Muscle of arm (tissue), 12 donors: ENCODE results near the gene ERBB3. TPM values are rescaled to one million over a fixed set of nuclear protein-coding genes. Genes with fewer than 3 reads are reported as not detected.

ENCODE experiments used
- DNase-seq: peaks from one replicate; pipeline ENCODE4 v3.0.0-alpha.2; 2013
- polyA plus RNA-seq, 12 donors: library from polyadenylated mRNA; unstranded; fragments of 120-200 nt; gene quantifications; one replicate each; pipeline ENCODE4 v1.2.1, GENCODE V29; 2013; ENCODE audit not compliant: insufficient read length in 12 of 12

Gene ERBB3
- polyA plus RNA-seq, 12 donors: 119 to 2,162 (median 195) TPM

GRCh38 chr12:56105609-56105902 is 25.6 kb downstream of the ERBB3 start:
- no peak for DNase-seq

- no peak for DNase-seq
These were observed 27.3 kb downstream of the ERBB3 start for GRCh38 chr12:56107242-56107641.

GRCh38 chr12:56110571-56110970 is 30.6 kb downstream of the ERBB3 start:
- no peak for DNase-seq

- no peak for DNase-seq
These were observed 34.1 kb downstream of the ERBB3 start for GRCh38 chr12:56114084-56114483.

GRCh38 chr12:56115329-56115728 is 35.4 kb downstream of the ERBB3 start:
- DNase-seq: peak; percentile 17

- DNase-seq: peak; percentile 98
These were observed 36.5 kb downstream of the ERBB3 start, which contains the start of gene RPL41 for GRCh38 chr12:56116267-56117081. Gene RPL41, plus strand, starts transcription at chr12:56116633.

GRCh38 chr12:56117082-56117706 is 37.2 kb downstream of the ERBB3 start:
- peak; percentile 26 for DNase-seq

- DNase-seq: peak; percentile 99
These were observed 38.1 kb downstream of the ERBB3 start, which contains the start of gene ZC3H10 for GRCh38 chr12:56117778-56118687. Gene ZC3H10, plus strand, starts transcription at chr12:56118266. Its CDS starts 2,297 bp downstream, at chr12:56120563.

GRCh38 chr12:56118688-56119357 is 38.9 kb downstream of the ERBB3 start:
- no peak for DNase-seq

GRCh38 chr12:56119361-56119796 is 39.4 kb downstream of the ERBB3 start:
- DNase-seq: peak; percentile 82

GRCh38 chr12:56120158-56120846 is 40.3 kb downstream of the ERBB3 start:
- DNase-seq: no peak

- DNase-seq: no peak
These were observed 41.4 kb downstream of the ERBB3 start for GRCh38 chr12:56121204-56121870.

- no peak for DNase-seq
These were observed 42.7 kb downstream of the ERBB3 start for GRCh38 chr12:56122637-56123036.

- no peak for DNase-seq
These were observed 44.2 kb downstream of the ERBB3 start for GRCh38 chr12:56124133-56124532.

- DNase-seq: no peak
These were observed 46.8 kb downstream of the ERBB3 start for GRCh38 chr12:56126732-56127239.

- DNase-seq: no peak
These were observed 47.5 kb downstream of the ERBB3 start for GRCh38 chr12:56127485-56127887.

- DNase-seq: peak; percentile 99
These were observed 48.1 kb downstream of the ERBB3 start, which contains the start of gene ESYT1 for GRCh38 chr12:56127888-56128669. Gene ESYT1, plus strand, starts transcription at chr12:56128267. Its CDS starts 53 bp downstream, at chr12:56128320.

GRCh38 chr12:56128670-56129205 is 48.8 kb downstream of the ERBB3 start:
- peak; percentile 44 for DNase-seq
